ENCODE measurements around the gene GPD1L.
A peak's percentile ranks its signal among the peaks of the same experiment; 100 is the strongest.

GRCh38 chr3:32217339-32217738 is 110.9 kb downstream of the GPD1L start:
- TF ChIP-seq NR2F6 (IDR thresholded peaks at IDR 0.05) (no peak), NR2F6 (CRISPR knock-in tag; IDR thresholded peaks at IDR 0.05) (no peak), EZH2 (conservative IDR thresholded peaks at IDR 0.05; ENCODE audit: low read depth, low read length) (no peak), CTCF (CRISPR knock-in tag; IDR thresholded peaks at IDR 0.05) (no peak), EED (CRISPR knock-in tag; IDR thresholded peaks at IDR 0.05) (no peak), ZNF263 (CRISPR knock-in tag; IDR thresholded peaks at IDR 0.05) (no peak), ZNF33B (CRISPR knock-in tag; IDR thresholded peaks at IDR 0.05) (no peak), CEBPB (IDR thresholded peaks at IDR 0.05; ENCODE audit: borderline replicate concordance, low read depth, low read length) (no peak), ZNF362 (CRISPR knock-in tag; IDR thresholded peaks at IDR 0.05; ENCODE audit: borderline replicate concordance) (peak; percentile 89), NFKBIZ (CRISPR knock-in tag; IDR thresholded peaks at IDR 0.05) (no peak)
